Amniotic epithelial cell (primary cell): ENCODE results near the gene PNPLA2.

Experiments used
- DNase-seq: peaks from one replicate; pipeline ENCODE4 v3.0.0-alpha.2; 2010; ENCODE audit warnings: low read depth

The PNPLA2 gene

DNA sequence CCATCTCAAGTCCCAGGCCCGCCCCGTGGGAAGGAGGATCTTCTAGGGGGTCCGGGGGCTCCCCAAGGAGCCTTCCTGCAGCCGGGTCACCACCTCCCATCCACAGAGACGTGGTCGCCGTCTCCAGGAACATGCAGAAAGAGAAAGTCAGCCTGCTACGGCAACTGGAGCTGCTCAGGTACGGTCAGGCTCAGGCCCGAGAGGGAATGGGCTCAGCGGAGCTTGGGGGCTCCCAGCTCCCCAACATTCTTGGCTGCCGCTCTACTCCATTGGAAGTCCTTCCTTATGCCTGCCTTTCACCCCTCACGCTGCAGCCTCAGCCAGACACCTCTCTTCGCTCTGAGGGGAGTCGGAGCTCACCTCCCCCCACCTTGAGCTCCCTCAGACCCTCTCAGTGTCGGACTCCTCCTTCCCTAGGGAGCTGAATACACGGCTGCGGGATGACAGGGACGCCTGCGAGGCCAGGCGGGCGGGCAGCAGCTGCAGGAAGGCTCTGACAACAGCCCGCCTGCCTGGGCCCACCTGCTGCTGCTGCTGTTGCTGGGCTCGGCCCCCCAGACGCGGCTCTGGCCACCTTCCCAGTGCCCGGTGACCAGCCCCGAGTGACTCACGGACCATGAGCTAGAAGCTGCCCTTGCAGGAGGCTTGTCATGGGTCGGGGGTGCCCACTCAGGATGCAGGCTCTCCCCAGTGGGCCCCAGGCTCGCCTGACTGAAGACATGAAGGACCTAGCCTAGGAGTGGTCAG lies 12.6 kb downstream of the PNPLA2 start:
- DNase-seq = no peak

DNA sequence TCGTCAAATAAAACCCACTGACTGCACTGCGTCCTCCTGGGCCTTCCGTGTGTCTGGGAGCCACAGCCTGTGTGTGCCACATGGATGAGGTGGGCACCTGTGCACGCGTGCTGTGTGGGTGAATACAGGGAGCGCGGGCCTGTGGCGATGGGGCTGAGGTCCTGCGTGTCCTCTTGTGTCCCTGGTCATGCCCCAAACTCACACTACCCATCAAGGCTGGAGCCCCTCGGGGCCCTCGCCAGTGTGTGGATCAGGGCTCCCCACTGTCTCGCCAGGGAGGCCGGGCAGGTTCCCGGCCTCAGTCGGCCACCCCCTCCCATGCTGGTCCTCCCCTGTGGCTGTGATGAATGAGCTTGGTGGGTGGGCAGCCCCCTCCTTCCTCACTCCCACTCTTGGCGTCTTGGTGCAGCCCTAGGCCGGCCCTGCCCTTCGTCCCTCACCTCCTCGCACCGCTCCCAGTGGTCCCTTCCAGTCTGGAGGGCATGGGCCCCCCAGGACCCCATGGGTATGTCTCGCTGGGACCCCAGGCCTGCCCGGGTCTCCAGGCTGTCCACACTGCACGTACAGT lies 13.3 kb downstream of the PNPLA2 start:
- no peak for DNase-seq

- DNase-seq = peak; percentile 34
Measured at GRCh38 chr11:832529-833113, 13.9 kb downstream of the PNPLA2 start, which contains the start of gene CD151. Gene CD151, plus strand, starts transcription at chr11:832952. Its CDS starts 3,118 bp downstream, at chr11:836070.

GRCh38 chr11:833114-833791 lies 14.5 kb downstream of the PNPLA2 start:
- DNase-seq = peak; percentile 41

DNA sequence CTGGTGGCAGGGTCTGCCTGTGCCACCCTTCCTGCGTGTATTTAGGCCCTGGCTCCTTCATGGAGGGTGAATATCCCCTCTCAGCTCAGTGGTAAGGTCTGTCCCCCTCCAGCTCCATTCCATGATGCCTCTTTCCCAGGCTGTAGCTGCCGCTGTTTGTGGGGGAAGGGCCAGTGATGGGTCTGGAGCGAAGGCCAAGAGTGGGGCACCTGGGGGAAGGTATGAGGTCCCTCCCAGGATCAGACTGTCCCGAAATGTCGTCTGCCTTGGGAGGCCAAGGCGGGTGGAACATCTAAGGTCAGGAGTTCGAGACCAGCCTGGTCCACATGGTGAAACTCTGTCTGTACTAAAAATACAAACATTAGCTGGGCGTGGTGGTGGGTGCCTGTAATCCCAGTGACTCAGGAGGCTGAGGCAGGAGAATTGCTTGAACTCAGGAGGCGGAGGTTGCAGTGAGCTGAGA lies 15.2 kb downstream of the PNPLA2 start:
- DNase-seq = no peak

GRCh38 chr11:834371-835316 lies 15.9 kb downstream of the PNPLA2 start:
- DNase-seq = peak; percentile 87

GRCh38 chr11:836274-836673 lies 17.6 kb downstream of the PNPLA2 start:
- no peak for DNase-seq

DNA sequence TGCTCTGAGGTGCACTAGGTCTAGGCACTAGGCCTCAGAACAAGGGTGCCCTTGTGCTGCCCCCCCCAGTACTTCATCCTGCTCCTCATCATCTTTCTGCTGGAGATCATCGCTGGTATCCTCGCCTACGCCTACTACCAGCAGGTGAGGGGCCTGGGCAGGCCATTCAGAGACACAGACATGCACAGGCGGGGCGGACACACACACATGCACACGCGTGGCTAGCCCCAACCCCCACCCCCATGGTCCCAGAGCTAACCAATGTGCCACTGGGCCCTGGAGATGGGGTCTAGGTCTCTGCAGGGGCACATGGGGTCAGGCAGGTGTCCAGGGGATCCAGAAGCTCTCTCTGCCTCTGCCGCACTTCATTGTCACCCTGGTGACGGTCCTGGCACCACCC lies 18.0 kb downstream of the PNPLA2 start:
- DNase-seq = no peak

DNA sequence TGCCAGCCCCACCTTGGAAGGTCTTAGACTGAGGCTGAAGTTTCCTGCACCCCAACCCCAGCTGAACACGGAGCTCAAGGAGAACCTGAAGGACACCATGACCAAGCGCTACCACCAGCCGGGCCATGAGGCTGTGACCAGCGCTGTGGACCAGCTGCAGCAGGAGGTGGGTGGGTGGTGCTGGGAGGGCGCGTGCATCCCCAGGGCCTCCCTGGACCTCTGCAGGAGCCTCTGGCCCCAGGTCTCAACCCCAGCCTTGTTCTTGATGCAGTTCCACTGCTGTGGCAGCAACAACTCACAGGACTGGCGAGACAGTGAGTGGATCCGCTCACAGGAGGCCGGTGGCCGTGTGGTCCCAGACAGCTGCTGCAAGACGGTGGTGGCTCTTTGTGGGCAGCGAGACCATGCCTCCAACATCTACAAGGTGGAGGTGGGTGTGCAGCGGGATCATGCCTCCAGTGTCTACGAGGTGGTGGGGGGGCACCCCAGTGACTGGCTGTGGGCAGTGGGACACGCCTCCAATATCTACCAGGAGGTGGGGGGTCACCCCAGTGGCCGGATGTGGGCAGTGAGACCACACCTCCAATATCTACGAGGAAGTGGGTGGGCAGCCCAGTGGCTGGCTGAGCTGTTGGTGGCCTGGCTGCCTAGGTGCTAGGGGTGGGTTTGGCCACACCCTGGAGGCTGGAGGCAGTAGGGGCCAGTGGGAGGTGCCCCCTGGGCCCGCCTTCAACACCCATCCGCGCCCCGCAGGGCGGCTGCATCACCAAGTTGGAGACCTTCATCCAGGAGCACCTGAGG lies 18.7 kb downstream of the PNPLA2 start:
- DNase-seq = no peak

GRCh38 chr11:837990-838307 lies 19.2 kb downstream of the PNPLA2 start:
- no peak for DNase-seq

DNA sequence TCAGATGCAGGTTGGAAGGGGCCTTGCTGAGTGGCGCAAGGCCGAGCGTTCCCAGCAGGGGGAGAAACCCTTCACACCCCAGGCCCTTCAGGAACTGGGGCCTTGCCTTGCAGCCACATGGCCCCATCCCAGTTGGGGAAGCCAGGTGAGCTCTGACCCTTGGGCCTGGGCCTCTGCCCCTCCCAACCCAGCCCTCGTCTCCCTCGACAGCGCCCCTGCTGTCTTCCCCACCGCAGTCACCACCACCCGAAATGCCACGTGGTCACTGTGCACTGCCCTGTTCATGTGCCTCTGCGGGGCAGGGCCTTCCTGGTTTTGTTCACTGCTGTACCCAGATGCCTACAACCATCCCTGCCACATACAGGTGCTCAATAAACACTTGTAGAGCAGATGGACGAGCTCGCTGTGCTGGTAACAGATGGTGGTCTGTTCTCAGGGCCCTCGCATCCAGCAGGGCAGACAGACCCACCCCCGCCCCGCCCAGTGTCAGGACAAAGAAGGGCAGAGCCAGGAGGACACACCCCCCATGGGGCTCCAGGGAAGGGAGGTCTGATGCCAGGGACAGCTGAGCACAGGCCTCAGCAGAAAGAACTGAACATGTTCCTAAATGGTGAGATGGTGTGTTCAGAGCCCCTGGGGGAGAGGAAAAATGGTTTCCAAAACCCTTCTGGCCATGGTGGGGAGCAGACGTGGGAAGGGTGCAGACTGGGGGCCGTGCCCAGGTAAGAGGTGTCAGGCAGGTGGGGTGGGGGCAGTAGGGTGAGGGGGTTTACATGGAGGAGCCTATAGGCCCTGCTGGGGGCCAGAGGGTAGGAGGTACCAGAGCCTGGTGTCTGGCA lies 19.9 kb downstream of the PNPLA2 start:
- no peak for DNase-seq

DNA sequence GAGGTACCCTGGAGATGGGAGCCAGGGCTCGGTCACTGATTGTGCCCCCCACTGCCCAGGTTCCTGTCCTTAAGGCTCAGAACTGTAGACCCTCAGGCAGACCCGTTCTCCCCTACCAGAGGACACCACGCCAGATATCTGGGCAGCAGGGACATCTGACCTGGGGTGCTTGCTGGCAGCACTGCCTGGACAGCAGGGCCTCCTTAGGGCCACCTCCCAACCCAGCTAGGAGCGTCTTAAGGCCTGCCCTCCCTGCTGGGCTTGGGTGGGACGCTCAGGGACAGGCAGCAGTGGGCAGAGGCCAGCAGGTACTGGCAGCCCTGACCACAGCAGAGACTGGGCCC lies 20.5 kb downstream of the PNPLA2 start:
- no peak for DNase-seq

GRCh38 chr11:839875-840617 lies 21.3 kb downstream of the PNPLA2 start:
- no peak for DNase-seq

- DNase-seq = no peak
Measured at GRCh38 chr11:841981-842369, 23.3 kb downstream of the PNPLA2 start.

DNA sequence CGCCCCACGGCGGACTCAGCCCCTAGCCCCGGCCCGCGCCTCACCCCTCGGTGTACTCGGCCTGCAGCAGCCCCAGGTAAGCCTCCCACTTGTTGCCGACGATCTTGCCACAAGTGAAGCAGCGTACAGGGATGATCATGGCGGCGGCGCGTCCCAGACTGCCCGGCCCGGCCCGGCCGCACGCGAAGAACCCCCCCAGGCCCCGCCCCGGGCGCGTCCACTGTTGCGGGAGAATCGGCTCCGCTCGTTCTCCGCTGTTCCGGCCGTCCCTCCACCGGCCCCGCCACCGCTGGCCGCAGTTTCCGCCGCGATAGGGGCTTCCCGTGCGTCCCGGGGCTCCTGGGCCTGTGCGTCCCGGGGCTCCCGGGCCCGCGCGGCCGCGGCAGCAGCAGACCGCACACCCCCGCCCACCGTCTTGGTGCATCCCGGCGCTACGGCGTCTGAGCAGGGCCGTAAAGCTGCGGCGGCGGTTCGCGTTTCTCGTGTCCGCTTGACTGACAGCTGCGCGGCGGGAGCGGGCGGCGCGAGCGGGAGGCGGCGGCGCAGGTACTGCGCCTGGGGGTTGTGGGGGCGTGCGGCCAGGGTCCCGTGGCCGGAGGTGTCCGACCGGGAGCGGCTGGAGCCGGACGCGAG lies 23.8 kb downstream of the PNPLA2 start, which contains the start of the genes POLR2L and TSPAN4:
Gene POLR2L (minus strand): TSS at position 160 of the 633 bp plus-strand sequence. CDS start 21 bp downstream, at position 139.
Gene TSPAN4 (plus strand): TSS at position 483 of the 633 bp plus-strand sequence. CDS start 7,453 bp downstream, outside the sequence.
- peak; percentile 83 for DNase-seq

GRCh38 chr11:843086-843734 lies 24.5 kb downstream of the PNPLA2 start:
- no peak for DNase-seq

- DNase-seq = peak; percentile 90
Measured at GRCh38 chr11:843818-844692, 25.3 kb downstream of the PNPLA2 start.
